AG10803 (cell line): ENCODE data around the gene CST7.

ENCODE experiments used
- DNase-seq: peaks from one replicate; pipeline ENCODE4 v3.0.0; 2010; ENCODE audit warnings: low read depth
- H3K4me3 ChIP-seq: 2 replicates; pipeline ENCODE4 v1.5.1; 2011; ENCODE audit warnings: mild to moderate bottlenecking, low read length, control low read depth
- TF ChIP-seq, protein P1 (sequence below): conservative IDR thresholded peaks from 2 replicates; pipeline ENCODE4 v1.5.1; 2011; ENCODE audit warnings: mild to moderate bottlenecking, low read length, control low read depth, inconsistent platforms

CST7 gene

DNA sequence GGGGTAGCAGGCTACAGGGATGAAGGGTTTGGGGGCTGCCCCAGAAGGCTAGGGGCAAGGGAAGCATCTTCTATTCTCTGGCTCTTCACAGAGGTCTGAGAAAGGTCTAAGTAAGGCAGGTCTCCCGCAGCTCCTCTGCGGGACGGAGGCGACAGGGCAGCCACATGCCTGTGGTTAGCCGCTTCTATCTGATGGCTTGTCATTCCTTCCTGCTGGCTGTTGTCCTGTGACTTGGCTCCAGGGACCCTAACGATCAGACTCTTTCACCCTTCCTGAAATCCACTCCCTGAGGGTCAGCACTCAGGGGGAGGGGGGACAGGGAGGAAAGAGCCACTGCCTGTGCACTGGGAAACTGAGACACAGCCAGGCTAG lies 673 bp downstream of the CST7 start:
- TF ChIP-seq, protein P1, sequence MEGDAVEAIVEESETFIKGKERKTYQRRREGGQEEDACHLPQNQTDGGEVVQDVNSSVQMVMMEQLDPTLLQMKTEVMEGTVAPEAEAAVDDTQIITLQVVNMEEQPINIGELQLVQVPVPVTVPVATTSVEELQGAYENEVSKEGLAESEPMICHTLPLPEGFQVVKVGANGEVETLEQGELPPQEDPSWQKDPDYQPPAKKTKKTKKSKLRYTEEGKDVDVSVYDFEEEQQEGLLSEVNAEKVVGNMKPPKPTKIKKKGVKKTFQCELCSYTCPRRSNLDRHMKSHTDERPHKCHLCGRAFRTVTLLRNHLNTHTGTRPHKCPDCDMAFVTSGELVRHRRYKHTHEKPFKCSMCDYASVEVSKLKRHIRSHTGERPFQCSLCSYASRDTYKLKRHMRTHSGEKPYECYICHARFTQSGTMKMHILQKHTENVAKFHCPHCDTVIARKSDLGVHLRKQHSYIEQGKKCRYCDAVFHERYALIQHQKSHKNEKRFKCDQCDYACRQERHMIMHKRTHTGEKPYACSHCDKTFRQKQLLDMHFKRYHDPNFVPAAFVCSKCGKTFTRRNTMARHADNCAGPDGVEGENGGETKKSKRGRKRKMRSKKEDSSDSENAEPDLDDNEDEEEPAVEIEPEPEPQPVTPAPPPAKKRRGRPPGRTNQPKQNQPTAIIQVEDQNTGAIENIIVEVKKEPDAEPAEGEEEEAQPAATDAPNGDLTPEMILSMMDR: no peak
- no peak for DNase-seq
- no peak overlapping the region for H3K4me3 ChIP-seq

DNA sequence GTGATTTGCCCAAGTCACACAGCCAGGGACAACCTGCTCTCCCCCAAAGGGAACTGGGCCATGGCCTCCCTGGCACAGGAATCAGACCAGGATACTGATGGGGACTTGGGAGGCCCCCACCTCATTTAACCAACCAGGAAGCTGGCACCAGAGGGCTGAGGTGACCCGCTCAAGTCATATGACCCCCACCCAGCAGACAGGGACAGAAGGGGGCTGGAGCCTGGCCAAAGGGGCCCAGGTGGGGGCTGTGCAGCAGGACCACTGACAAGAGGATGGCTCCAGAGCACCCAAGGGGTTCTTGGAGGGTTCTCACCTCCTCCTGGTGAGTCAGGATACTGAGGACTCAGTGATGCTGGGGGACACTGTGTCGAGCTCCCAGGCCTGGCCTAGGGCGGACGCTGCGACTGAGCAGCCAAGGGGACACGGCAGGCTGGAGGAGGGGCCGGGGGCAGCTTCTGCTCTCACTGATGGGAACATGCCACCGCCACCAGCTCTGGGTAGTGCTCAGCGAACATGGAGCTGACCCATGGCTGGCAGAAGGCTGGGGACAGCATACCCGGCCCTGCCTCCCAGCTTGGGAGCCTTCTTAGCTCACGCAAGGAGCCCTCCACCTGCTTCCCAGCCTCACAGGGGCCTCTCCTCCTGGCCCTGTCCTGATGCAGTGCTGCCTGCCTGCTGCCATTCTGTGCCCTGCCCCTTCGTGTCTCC lies 1.2 kb downstream of the CST7 start:
- TF ChIP-seq, protein P1: no peak
- no peak overlapping the region for H3K4me3 ChIP-seq
- no peak for DNase-seq

DNA sequence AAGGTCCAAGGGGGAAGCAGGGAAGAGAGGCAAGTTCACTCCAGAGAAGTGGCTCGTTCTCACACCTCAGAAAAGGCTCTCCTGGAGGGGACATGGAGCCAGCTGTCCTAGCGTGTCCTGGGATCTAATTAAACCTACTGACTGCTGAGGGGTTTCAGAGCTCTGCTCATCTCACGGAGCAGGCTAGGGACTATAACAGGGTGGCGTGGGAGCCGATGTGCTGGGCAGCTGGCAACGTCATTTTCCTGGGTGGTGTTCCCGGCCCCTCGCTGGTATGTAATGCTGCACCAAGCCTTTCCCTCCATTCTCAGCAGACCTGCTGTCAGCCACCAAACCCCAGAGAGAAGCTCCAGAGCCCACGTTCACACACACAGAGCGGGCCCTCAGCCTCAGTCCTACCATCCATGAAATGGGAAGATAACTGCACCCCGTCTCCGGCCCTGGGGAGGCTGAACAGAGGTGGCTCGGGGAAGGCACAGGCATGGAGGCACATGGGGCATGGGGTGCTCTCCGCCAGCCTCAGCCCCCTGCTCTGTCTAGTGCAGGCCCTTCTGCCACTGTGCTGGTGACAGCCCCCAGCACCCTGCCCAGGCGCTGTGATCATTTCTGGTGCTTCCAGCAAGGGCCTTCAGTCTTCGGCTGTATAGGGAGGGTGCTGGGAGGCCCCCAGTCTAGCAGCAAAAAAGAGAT lies 1.9 kb downstream of the CST7 start:
- DNase-seq: peak; percentile 12
- TF ChIP-seq, protein P1: no peak
- no peak overlapping the region for H3K4me3 ChIP-seq

DNA sequence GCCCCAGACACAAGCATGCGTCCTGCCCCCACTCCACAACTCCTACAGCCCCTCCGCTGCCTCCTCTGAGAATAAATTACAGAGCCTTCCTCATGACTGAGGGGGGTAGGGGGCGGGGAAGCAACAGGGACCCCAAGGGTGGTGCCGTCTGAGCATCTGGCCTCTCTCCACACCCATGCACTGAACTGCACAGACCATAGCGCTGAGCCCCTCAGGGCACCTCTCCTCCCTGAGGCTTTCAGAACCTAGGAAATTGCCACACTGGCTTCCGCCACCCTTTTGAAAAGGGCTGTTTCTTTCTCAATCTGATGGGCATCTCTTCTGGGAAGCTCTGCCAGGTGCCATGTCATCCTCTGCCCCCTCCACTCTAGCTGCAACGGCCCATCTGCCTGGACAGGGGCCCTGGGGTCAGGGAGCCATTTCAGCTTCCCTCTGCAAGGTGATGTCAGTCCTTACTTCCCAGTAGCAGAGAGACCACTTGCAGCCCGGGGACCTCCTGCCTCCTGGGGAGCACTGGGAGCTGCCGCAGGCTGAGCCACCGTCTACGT lies 2.5 kb downstream of the CST7 start:
- TF ChIP-seq, protein P1: no peak
- no peak overlapping the region for H3K4me3 ChIP-seq
- DNase-seq: no peak

DNA sequence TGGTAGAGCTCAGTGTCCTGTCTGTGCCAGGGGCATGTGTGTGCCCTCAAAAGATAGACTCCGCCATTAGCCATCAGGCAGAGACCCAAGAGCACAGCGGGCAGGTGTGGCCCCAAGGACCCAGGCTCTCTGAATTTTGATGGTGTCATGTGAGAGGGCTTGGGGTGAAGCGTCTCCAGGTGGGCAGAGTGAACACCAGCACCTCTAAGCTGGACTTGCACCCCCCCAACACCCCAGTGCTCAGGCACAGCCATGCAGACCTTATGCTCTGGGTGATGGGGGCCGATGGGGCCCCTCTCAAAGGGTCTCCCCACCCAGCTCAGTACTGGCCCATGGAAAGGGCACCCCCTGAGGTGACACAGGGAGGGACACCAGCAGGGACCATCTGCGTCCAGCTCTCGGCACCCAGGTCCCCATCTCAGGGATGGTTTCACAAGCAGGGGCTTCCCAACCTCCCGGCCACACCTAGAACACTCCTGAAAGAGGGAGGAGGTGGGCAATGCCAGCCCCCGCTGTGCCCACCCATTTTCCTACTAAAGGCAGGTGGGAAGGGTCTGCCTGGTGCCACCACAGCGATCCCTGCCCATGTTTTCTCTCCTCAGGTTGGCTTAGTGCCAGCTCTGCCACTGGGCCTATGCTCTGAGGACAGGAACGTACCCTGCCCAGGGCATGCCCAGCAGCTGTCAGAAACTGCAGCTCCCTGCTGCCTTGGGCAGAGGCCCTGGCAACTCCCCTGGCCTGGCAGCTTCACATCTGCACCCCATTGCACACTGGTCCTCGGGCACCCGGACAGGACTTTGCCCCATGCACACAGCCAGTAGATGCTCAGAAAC lies 3.5 kb downstream of the CST7 start:
- no peak overlapping the region for H3K4me3 ChIP-seq
- DNase-seq: no peak
- TF ChIP-seq, protein P1: no peak

DNA sequence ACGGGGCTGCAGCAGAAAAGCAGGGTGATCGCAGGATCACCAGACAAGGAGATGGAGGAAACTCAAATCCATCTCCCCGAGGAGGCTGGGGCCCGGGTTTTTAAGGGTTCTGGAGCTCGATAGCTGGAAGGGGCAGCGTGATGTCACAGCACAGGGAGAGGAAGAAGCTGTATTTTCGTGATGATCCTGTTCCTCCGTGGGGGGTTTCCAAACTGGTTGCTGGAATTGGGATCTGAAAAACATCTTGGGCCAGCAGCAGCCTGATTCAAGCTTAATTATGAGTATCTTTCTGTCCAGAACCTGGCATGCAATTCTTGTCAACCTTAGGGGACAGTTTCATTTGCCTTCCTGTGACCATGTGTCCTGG lies 4.1 kb downstream of the CST7 start:
- H3K4me3 ChIP-seq: no peak overlapping the region
- no peak for DNase-seq
- TF ChIP-seq, protein P1: no peak
